GM19023 (cell line): Measurements from ENCODE around the gene NPAS3.

Experiments used
- ATAC-seq: cut with Tn5 transposase; IDR thresholded peaks from one replicate; pipeline ENCODE4 v1.9.1; 2021; ENCODE audit warnings: mild to moderate bottlenecking, moderate library complexity; ENCODE audit not compliant: unreplicated experiment

Gene NPAS3

GRCh38 chr14:33567023-33567728, 628.5 kb downstream of the NPAS3 start:
- no peak for ATAC-seq

GRCh38 chr14:33567731-33568130, 629.1 kb downstream of the NPAS3 start:
- ATAC-seq = no peak

GRCh38 chr14:33568935-33569579, 630.4 kb downstream of the NPAS3 start:
- ATAC-seq = no peak

- no peak for ATAC-seq
Observed at GRCh38 chr14:33569821-33570687, 631.4 kb downstream of the NPAS3 start.

- ATAC-seq = no peak
Observed at GRCh38 chr14:33570694-33571310, 632.1 kb downstream of the NPAS3 start.

GRCh38 chr14:33573301-33573880, 634.7 kb downstream of the NPAS3 start:
- ATAC-seq = no peak

- no peak for ATAC-seq
Observed at GRCh38 chr14:33576014-33576413, 637.3 kb downstream of the NPAS3 start.

GRCh38 chr14:33578461-33579216, 640.0 kb downstream of the NPAS3 start:
- ATAC-seq = no peak

- ATAC-seq = no peak
Observed at GRCh38 chr14:33580231-33580749, 641.6 kb downstream of the NPAS3 start.

GRCh38 chr14:33580841-33581240, 642.2 kb downstream of the NPAS3 start:
- ATAC-seq = no peak

GRCh38 chr14:33584697-33585096, 646.0 kb downstream of the NPAS3 start:
- no peak for ATAC-seq

GRCh38 chr14:33586806-33587205, 648.1 kb downstream of the NPAS3 start:
- no peak for ATAC-seq

- ATAC-seq = no peak
Observed at GRCh38 chr14:33587791-33588190, 649.1 kb downstream of the NPAS3 start.

GRCh38 chr14:33588771-33589170, 650.1 kb downstream of the NPAS3 start:
- no peak for ATAC-seq

GRCh38 chr14:33589334-33589733, 650.7 kb downstream of the NPAS3 start:
- no peak for ATAC-seq

- ATAC-seq = no peak
Observed at GRCh38 chr14:33590891-33591630, 652.4 kb downstream of the NPAS3 start.

GRCh38 chr14:33592297-33592696, 653.6 kb downstream of the NPAS3 start:
- no peak for ATAC-seq

- ATAC-seq = no peak
Observed at GRCh38 chr14:33596211-33597080, 657.8 kb downstream of the NPAS3 start.
